Osteocyte (in vitro differentiated cells): Measurements from ENCODE around the gene KCNK15. TPM values are rescaled to one million over a fixed set of nuclear protein-coding genes. Genes with fewer than 3 reads are reported as not detected.
A peak's percentile ranks its signal among the peaks of the same experiment; 100 is the strongest.

Source experiments
- DNase-seq: peaks from one replicate; pipeline ENCODE4 v3.0.0; 2021; ENCODE audit warnings: mixed read lengths; ENCODE audit not compliant: unreplicated experiment; ENCODE audit errors: extremely low spot score
- H3K27ac Mint-ChIP-seq: one replicate; pipeline ENCODE4 v1.8.0; 2021; ENCODE audit warnings: mild to moderate bottlenecking, mixed read lengths; ENCODE audit not compliant: unreplicated experiment
- H3K27me3 Mint-ChIP-seq: one replicate; pipeline ENCODE4 v1.8.0; 2021; ENCODE audit warnings: mixed read lengths; ENCODE audit not compliant: unreplicated experiment
- H3K36me3 Mint-ChIP-seq: one replicate; pipeline ENCODE4 v1.8.0; 2021; ENCODE audit warnings: mixed read lengths; ENCODE audit not compliant: unreplicated experiment
- H3K4me1 Mint-ChIP-seq: one replicate; pipeline ENCODE4 v1.8.0; 2021; ENCODE audit warnings: mixed read lengths; ENCODE audit not compliant: unreplicated experiment
- H3K4me3 Mint-ChIP-seq: one replicate; pipeline ENCODE4 v1.8.0; 2021; ENCODE audit warnings: mild to moderate bottlenecking, moderate library complexity, mixed read lengths; ENCODE audit not compliant: unreplicated experiment
- H3K9me3 Mint-ChIP-seq: one replicate; pipeline ENCODE4 v1.8.0; 2021; ENCODE audit warnings: mixed read lengths; ENCODE audit not compliant: unreplicated experiment
- total RNA-seq: library from RNA; stranded (reverse); gene quantifications from 2 replicates; pipeline ENCODE4 v1.2.1, GENCODE V29; 2021
- TF ChIP-seq, protein P1 (sequence below): fragments of 200-600 bp; sonication (generic); IDR thresholded peaks from 2 replicates; pipeline ENCODE4 v1.5.0; 2021; ENCODE audit warnings: antibody characterized with exemption, mild to moderate bottlenecking, moderate library complexity

The KCNK15 gene
- total RNA-seq, 1 donor from 2014 or later, result 21.5 TPM

DNA sequence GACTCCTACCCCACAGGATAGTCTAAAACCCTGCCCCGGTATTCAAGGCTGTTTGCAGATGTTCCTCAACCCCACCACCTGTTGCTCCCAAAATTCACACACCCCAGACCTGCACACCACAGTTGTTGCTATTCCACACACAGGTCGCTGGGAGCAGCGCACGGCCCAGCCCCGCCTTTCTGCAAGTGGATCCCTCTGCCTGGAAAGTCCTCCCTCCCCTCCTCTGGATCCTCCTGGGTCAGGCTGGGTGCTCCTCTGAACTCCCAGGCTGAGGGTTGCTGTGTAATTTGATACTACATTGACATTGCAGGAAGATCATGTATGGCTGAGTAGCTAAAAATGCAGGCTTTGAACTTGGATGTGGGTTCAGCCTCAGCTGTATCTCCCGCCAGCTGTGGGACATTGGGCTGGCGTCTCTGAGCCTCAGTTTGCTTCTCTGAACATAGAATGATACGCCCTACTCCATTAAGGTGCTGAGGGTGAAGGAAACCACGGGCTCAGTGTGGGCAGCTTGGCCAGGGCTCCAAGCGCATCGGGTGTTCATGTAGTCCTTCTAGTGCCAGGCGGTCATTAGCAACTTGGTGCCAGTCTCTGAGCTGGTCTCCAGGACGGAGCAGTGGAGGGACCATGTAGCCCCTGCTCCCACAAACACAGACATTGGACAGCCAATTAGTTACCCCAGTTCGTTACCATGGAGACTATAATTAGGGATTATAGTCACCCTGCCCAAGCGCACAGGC lies 44.4 kb upstream of the KCNK15 start:
- no peak for DNase-seq
- Mint-ChIP-seq H3K9me3 (no peaks in the 10 kb centered on the region), H3K4me1 (peaks cover 89% of the 10 kb centered on the region), H3K36me3 (no peaks in the 10 kb centered on the region), H3K4me3 (no peak overlapping the region), H3K27me3 (no peaks in the 10 kb centered on the region), H3K27ac (peak overlapping the region; percentile 67)
- TF ChIP-seq, protein P1, sequence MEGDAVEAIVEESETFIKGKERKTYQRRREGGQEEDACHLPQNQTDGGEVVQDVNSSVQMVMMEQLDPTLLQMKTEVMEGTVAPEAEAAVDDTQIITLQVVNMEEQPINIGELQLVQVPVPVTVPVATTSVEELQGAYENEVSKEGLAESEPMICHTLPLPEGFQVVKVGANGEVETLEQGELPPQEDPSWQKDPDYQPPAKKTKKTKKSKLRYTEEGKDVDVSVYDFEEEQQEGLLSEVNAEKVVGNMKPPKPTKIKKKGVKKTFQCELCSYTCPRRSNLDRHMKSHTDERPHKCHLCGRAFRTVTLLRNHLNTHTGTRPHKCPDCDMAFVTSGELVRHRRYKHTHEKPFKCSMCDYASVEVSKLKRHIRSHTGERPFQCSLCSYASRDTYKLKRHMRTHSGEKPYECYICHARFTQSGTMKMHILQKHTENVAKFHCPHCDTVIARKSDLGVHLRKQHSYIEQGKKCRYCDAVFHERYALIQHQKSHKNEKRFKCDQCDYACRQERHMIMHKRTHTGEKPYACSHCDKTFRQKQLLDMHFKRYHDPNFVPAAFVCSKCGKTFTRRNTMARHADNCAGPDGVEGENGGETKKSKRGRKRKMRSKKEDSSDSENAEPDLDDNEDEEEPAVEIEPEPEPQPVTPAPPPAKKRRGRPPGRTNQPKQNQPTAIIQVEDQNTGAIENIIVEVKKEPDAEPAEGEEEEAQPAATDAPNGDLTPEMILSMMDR, result no peak

DNA sequence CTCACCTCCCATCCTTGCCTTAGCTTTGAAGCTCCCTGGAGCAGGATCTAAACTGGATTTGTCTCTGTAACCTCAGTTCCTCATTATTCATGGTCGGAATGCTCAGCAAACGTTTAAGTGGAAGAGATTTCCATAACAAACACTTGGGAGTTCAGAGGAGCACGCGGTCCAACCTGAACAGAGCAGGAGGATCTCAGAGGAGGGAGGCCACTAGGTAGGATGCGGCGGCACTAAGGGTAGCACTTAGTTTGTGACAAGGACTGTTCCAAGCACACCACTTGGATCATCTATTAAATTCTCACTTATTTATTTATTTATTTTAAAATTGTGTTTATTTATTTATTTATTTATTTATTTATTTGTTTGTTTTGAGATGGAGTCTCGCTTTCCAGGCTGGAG lies 43.8 kb upstream of the KCNK15 start:
- TF ChIP-seq, protein P1, result no peak
- peak overlapping the region; percentile 67 for H3K27ac Mint-ChIP-seq
- H3K27me3 Mint-ChIP-seq, result no peaks in the 10 kb centered on the region
- H3K9me3 Mint-ChIP-seq, result no peaks in the 10 kb centered on the region
- H3K4me3 Mint-ChIP-seq, result no peak overlapping the region
- no peak for DNase-seq
- peaks cover 89% of the 10 kb centered on the region for H3K4me1 Mint-ChIP-seq
- no peaks in the 10 kb centered on the region for H3K36me3 Mint-ChIP-seq

DNA sequence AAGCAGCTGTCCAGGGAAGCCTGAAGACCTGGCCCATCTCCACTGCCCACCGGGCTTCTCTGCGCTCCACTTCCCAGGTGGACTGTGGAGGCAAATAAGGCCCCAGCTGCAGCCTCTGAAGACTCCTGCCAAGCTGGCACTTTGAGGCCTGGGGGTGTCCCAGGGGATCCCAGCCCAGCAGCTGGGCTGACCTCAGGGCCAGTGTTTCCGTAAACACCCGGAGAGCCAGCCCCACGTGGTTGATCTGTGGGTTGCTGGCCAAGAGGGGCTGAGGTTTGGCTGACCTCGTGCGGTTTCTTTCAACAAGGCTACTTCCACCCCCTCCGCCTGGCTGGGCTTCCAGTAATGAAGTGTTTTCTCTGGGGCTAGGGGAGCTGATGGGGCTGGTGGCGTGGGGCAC lies 42.9 kb upstream of the KCNK15 start:
- Mint-ChIP-seq H3K9me3 (no peaks in the 10 kb centered on the region), H3K36me3 (no peaks in the 10 kb centered on the region), H3K27ac (peak overlapping the region; percentile 96), H3K4me1 (peaks cover 90% of the 10 kb centered on the region), H3K27me3 (no peaks in the 10 kb centered on the region), H3K4me3 (no peak overlapping the region)
- TF ChIP-seq, protein P1, result no peak
- peak; percentile 91 for DNase-seq

DNA sequence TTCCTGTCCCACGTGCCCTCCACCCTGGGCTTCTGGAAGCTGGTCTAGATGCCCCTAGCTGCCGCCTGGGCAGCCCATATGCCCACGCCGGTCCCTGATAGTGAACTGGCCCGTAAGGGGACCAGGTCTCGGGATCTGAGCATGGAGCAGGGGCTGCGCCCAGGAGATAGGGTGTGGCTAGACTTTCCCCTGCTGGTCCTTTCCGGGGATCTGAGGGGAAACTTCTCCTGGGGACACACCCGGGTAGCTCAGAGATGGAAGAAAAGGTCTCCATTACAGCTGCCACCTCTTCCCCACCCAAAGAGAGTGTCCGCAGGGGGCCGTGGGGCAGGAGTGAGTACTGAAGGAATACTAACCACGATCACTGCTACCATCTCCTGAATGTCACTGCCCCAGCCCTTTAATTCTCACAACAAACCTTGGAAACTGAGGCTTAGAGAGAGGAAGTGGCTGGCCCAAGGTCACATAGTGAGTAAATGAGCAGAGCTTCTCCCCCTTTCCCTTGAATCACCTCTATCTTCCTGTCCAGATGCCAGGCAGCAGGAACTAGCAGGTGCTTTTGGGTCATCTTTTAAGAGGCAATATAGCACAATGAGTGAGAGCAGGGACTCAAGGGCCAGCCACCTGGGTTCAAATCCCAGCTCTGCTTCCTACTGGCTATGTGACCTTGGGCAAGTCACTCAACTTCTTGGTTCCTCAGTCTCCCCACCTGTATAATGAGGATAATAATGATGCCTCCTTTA lies 42.3 kb upstream of the KCNK15 start:
- Mint-ChIP-seq H3K27ac (peak overlapping the region; percentile 96), H3K36me3 (no peaks in the 10 kb centered on the region), H3K4me1 (peaks cover 91% of the 10 kb centered on the region), H3K27me3 (no peaks in the 10 kb centered on the region), H3K4me3 (no peak overlapping the region), H3K9me3 (no peaks in the 10 kb centered on the region)
- TF ChIP-seq, protein P1, result no peak
- no peak for DNase-seq

- Mint-ChIP-seq H3K4me3 (no peak overlapping the region), H3K27me3 (no peaks in the 10 kb centered on the region), H3K9me3 (no peaks in the 10 kb centered on the region), H3K4me1 (peaks cover 86% of the 10 kb centered on the region), H3K27ac (peak overlapping the region; percentile 96), H3K36me3 (no peaks in the 10 kb centered on the region)
- DNase-seq, result no peak
- TF ChIP-seq, protein P1, result no peak
Measured at GRCh38 chr20:44703956-44704488, 41.6 kb upstream of the KCNK15 start.
